Measurements from ENCODE around the gene UNC45A.

Gene UNC45A

GRCh38 chr15:90994417-90995311, 59.6 kb downstream of the UNC45A start, which contains the start of gene PRC1 (continued):
- TF ChIP-seq PRDM4 (tag by site-specific recombination; IDR thresholded peaks at IDR 0.05) (peak; percentile 82), PRDM10 (tag by site-specific recombination; IDR thresholded peaks at IDR 0.05) (peak; percentile 84), MZF1 (tag by site-specific recombination; IDR thresholded peaks at IDR 0.05; ENCODE audit: borderline replicate concordance) (peak; percentile 76), EGR2 (tag by site-specific recombination; IDR thresholded peaks at IDR 0.05; ENCODE audit: low read depth) (peak; percentile 64), ZNF350 (tag by site-specific recombination; IDR thresholded peaks at IDR 0.05) (no peak), HOXD13 (CRISPR knock-in tag; IDR thresholded peaks at IDR 0.05; ENCODE audit: borderline replicate concordance) (peak; percentile 42; the same call in 1 of the 2 replicates), ZBTB21 (tag by site-specific recombination; IDR thresholded peaks at IDR 0.05) (peak; percentile 97), ELK4 (IDR thresholded peaks at IDR 0.05; ENCODE audit: borderline replicate concordance, low read depth, low read length) (no peak), ZNF366 (tag by site-specific recombination; conservative IDR thresholded peaks at IDR 0.05) (peak; percentile 39; the same call in 1 of the 2 replicates), GLIS1 (tag by site-specific recombination; IDR thresholded peaks at IDR 0.05) (peak; percentile 84), INSM2 (tag by site-specific recombination; IDR thresholded peaks at IDR 0.05) (peak; percentile 81), ZIC2 (tag by site-specific recombination; IDR thresholded peaks at IDR 0.05) (peak; percentile 51), ZNF335 (tag by site-specific recombination; conservative IDR thresholded peaks at IDR 0.05) (peak; percentile 60; the same call in 1 of the 2 replicates), ZBTB20 (tag by site-specific recombination; IDR thresholded peaks at IDR 0.05) (peak; percentile 99), ZNF214 (tag by site-specific recombination; IDR thresholded peaks at IDR 0.05; ENCODE audit: borderline replicate concordance) (no peak), MYNN (tag by site-specific recombination; IDR thresholded peaks at IDR 0.05; ENCODE audit: borderline replicate concordance) (no peak), ZNF513 (tag by site-specific recombination; IDR thresholded peaks at IDR 0.05) (peak; percentile 35; the same call in 1 of the 2 replicates), GLI2 (tag by site-specific recombination; IDR thresholded peaks at IDR 0.05; ENCODE audit: borderline replicate concordance, low read depth) (no peak), ZNF664 (tag by site-specific recombination; IDR thresholded peaks at IDR 0.05) (no peak), ZSCAN4 (tag by site-specific recombination; IDR thresholded peaks at IDR 0.05) (0 out of 2 replicates have a peak, but pooled peaks have one; percentile 28), TRIM28 (IDR thresholded peaks at IDR 0.05; ENCODE audit: borderline replicate concordance, low read length) (peak; percentile 52), ZNF544 (tag by site-specific recombination; IDR thresholded peaks at IDR 0.05) (no peak), TCF7L2 (IDR thresholded peaks at IDR 0.05; ENCODE audit: borderline replicate concordance, low read depth, low read length) (no peak), ZNF362 (tag by site-specific recombination; IDR thresholded peaks at IDR 0.05) (no peak), ZNF423 (tag by site-specific recombination; IDR thresholded peaks at IDR 0.05) (peak; percentile 100), REPIN1 (tag by site-specific recombination; IDR thresholded peaks at IDR 0.05; ENCODE audit: low read depth) (no peak)
